GM04504 (cell line): ENCODE data around the gene FOXL2.

Source experiments
- DNase-seq: peaks from one replicate; pipeline ENCODE4 v3.0.0-alpha.2; 2012; ENCODE audit warnings: low read depth

The FOXL2 gene

GRCh38 chr3:138945709-138946662 lies 951 bp downstream of the FOXL2 start:
- peak; percentile 16 for DNase-seq

GRCh38 chr3:138944929-138945708 lies 1.8 kb downstream of the FOXL2 start:
- no peak for DNase-seq

- DNase-seq, result no peak
Measured at GRCh38 chr3:138944654-138944928, 2.3 kb downstream of the FOXL2 start.

- no peak for DNase-seq
Measured at GRCh38 chr3:138943724-138944653, 2.9 kb downstream of the FOXL2 start.

- DNase-seq, result no peak
Measured at GRCh38 chr3:138942861-138943623, 3.9 kb downstream of the FOXL2 start.

GRCh38 chr3:138942271-138942670 lies 4.7 kb downstream of the FOXL2 start:
- DNase-seq, result no peak

GRCh38 chr3:138941259-138941885 lies 5.6 kb downstream of the FOXL2 start:
- no peak for DNase-seq

- DNase-seq, result no peak
Measured at GRCh38 chr3:138940446-138940845, 6.5 kb downstream of the FOXL2 start.

GRCh38 chr3:138939561-138940241 lies 7.2 kb downstream of the FOXL2 start:
- no peak for DNase-seq

GRCh38 chr3:138938877-138939560 lies 7.9 kb downstream of the FOXL2 start:
- DNase-seq, result no peak

- no peak for DNase-seq
Measured at GRCh38 chr3:138938056-138938876, 8.7 kb downstream of the FOXL2 start.

- DNase-seq, result no peak
Measured at GRCh38 chr3:138937690-138938055, 9.3 kb downstream of the FOXL2 start.

- no peak for DNase-seq
Measured at GRCh38 chr3:138936741-138937689, 9.9 kb downstream of the FOXL2 start.

GRCh38 chr3:138935863-138936740 lies 10.8 kb downstream of the FOXL2 start:
- DNase-seq, result peak; percentile 48

GRCh38 chr3:138935505-138935862 lies 11.5 kb downstream of the FOXL2 start:
- no peak for DNase-seq

- DNase-seq, result no peak
Measured at GRCh38 chr3:138933981-138934691, 12.8 kb downstream of the FOXL2 start.
